ENCODE results near the gene IFITM1. TPM values are rescaled to one million over a fixed set of nuclear protein-coding genes. Genes with fewer than 3 reads are reported as not detected.

Gene IFITM1
- total RNA-seq (2013): 18.0 TPM
- polyA plus RNA-seq: 10 to 100 TPM; 26.0 to 49.5 (median 36.3) TPM
- 33.5 and 57.0 TPM in 2 replicates for polyA minus RNA-seq
- total RNA-seq: 0.54 to 2.5 (median 1.4) reads per million in 11 experiments

- Histone ChIP-seq H3K4me3 (replicated peaks in 1 of 3; ENCODE audit: low read depth in 2 of 3, low read length in 3 of 3) (peak within 1 kb of the TSS; percentile 8 to 60 (median 17)), H3K36me3 (replicated peaks in 1 of 2; ENCODE audit: control insufficient read depth in 1 of 2, insufficient read depth in 2 of 2, low read length in 2 of 2) (no peaks in the 10 kb centered on the region), H3K4me1 (ENCODE audit: control insufficient read depth in 1 of 2, insufficient read depth in 2 of 2, low read length in 2 of 2) (peaks cover 46 to 60% of the 10 kb centered on the region in 2 donors), H3K27ac (ENCODE audit: low read depth in 1 of 2, low read length in 2 of 2) (peak within 1 kb of the TSS in 1 of 2 donors; percentile 26), H4K20me1 (ENCODE audit: insufficient read depth, low read length) (no peaks in the 10 kb centered on the region), H3K9ac (ENCODE audit: insufficient read depth, low read length, poor library complexity, severe bottlenecking) (peak within 1 kb of the TSS; percentile 32), H3K9me3 (replicated peaks in 1 of 2; ENCODE audit: control insufficient read depth in 1 of 2, insufficient read depth in 1 of 2, low read length in 2 of 2) (no peaks in the 10 kb centered on the region), H3K27me3 (ENCODE audit: control insufficient read depth in 2 of 2, insufficient read depth in 2 of 2, low read length in 2 of 2) (peaks cover 8 to 46% of the 10 kb centered on the region in 2 donors), H2AFZ (ENCODE audit: insufficient read depth, low read depth, low read length, poor library complexity, severe bottlenecking) (no peak within 1 kb of the TSS), H3K4me2 (replicated peaks; ENCODE audit: extremely low read depth, low read length, poor library complexity, severe bottlenecking) (peak within 1 kb of the TSS; percentile 65), H3K79me2 (ENCODE audit: insufficient read depth, low read length) (peaks cover 10% of the 10 kb centered on the region)
- Mint-ChIP-seq H3K4me3 (peak within 1 kb of the TSS; percentile 73 to 90), H3K4me1 (peaks cover 41% of the 10 kb centered on the region), H3K36me3 (peaks cover 12 to 17% of the 10 kb centered on the region in 2 donors), H3K9me3 (peaks cover 0 to 6% (median 1%) of the 10 kb centered on the region in 7 donors), H3K27me3 (ENCODE audit: low read depth in 3 of 3) (peaks cover 22 to 46% (median 42%) of the 10 kb centered on the region in 3 donors), H3K27ac (peak within 1 kb of the TSS; percentile 57 to 77 (median 69))
- TF ChIP-seq CTCF (IDR thresholded peaks at IDR 0.05): no peak
- peak in 2 of 3 donors; percentile 45 to 49 for DNase-seq
- WGBS (ENCODE audit: insufficient coverage): 0% methylated on average over 6 of the region's 18 CpGs
- intact Hi-C loops (cut with micrococcal nuclease): no loop called here
These were observed at the start of gene IFITM1 for GRCh38 chr11:313787-314553. TSS of gene IFITM1 (plus strand) at chr11:314040. CDS start at chr11:314171, 131 bp downstream.

- DNase-seq: peak in 1 of 3 donors; percentile 59
- H3K4me3 ChIP-seq (replicated peaks in 1 of 3; ENCODE audit: low read depth in 2 of 3, low read length in 3 of 3): no peak overlapping the region
- no peak for TF ChIP-seq CTCF (IDR thresholded peaks at IDR 0.05)
- WGBS (ENCODE audit: insufficient coverage): 80% methylated on average over 1 of the region's 13 CpGs
- Mint-ChIP-seq H3K36me3 (peaks cover 0 to 2% of the 10 kb centered on the region in 2 donors), H3K27me3 (ENCODE audit: low read depth in 3 of 3) (peaks cover 0 to 9% (median 2%) of the 10 kb centered on the region in 3 donors), H3K27ac (peak overlapping the region; percentile 42 to 99 (median 87)), H3K4me3 (peak overlapping the region; percentile 48 to 50), H3K4me1 (peaks cover 35% of the 10 kb centered on the region), H3K9me3 (peaks cover 0 to 8% (median 4%) of the 10 kb centered on the region in 7 donors)
- no peaks in the 10 kb centered on the region for H3K27me3 ChIP-seq (ENCODE audit: control insufficient read depth in 2 of 2, insufficient read depth in 2 of 2, low read length in 2 of 2)
- no peak overlapping the region for H3K4me2 ChIP-seq (replicated peaks; ENCODE audit: extremely low read depth, low read length, poor library complexity, severe bottlenecking)
- no peaks in the 10 kb centered on the region for H4K20me1 ChIP-seq (ENCODE audit: insufficient read depth, low read length)
- peaks cover 37% of the 10 kb centered on the region in 2 donors for H3K4me1 ChIP-seq (ENCODE audit: control insufficient read depth in 1 of 2, insufficient read depth in 2 of 2, low read length in 2 of 2)
- no peaks in the 10 kb centered on the region for H3K36me3 ChIP-seq (replicated peaks in 1 of 2; ENCODE audit: control insufficient read depth in 1 of 2, insufficient read depth in 2 of 2, low read length in 2 of 2)
- peaks cover 0 to 5% of the 10 kb centered on the region in 2 donors for H3K9me3 ChIP-seq (replicated peaks in 1 of 2; ENCODE audit: control insufficient read depth in 1 of 2, insufficient read depth in 1 of 2, low read length in 2 of 2)
- H3K79me2 ChIP-seq (ENCODE audit: insufficient read depth, low read length): no peaks in the 10 kb centered on the region
- peak overlapping the region in 1 of 2 donors; percentile 36 for H3K27ac ChIP-seq (ENCODE audit: low read depth in 1 of 2, low read length in 2 of 2)
- intact Hi-C loops (cut with micrococcal nuclease): loop anchor here in 1 of 2 donors (5.0 kb wide), 2 partner anchors 40 to 60 kb away; partner anchors contain the start of genes BET1L, IFITM2 and RIC8A
- no peak overlapping the region for H3K9ac ChIP-seq (ENCODE audit: insufficient read depth, low read length, poor library complexity, severe bottlenecking)
- no peak overlapping the region for H2AFZ ChIP-seq (ENCODE audit: insufficient read depth, low read depth, low read length, poor library complexity, severe bottlenecking)
These were observed 47.0 kb upstream of the IFITM1 start for GRCh38 chr11:266676-267439.
